ENCODE results near the gene XRCC1. TPM values are rescaled to one million over a fixed set of nuclear protein-coding genes. Genes with fewer than 3 reads are reported as not detected.

XRCC1 gene
- total RNA-seq, 1 experiment from 2014 or later: 37.4 TPM

GRCh38 chr19:43581467-43581866 is 6.1 kb upstream of the XRCC1 start:
- POLR2A ChIA-PET: no interaction called here
- H4K20me1 ChIP-seq (ENCODE audit: insufficient read depth): no peaks in the 10 kb centered on the region
- no peak overlapping the region for H3K27ac ChIP-seq (ENCODE audit: low read depth, low read length)
- H3K36me3 ChIP-seq (ENCODE audit: control insufficient read depth in 1 of 2, insufficient read depth in 2 of 2, low read length in 2 of 2): no peaks in the 10 kb centered on the region
- H3K79me2 ChIP-seq (ENCODE audit: insufficient read depth, low read length): no peaks in the 10 kb centered on the region
- no peak overlapping the region for H3K4me3 ChIP-seq (replicated peaks in 1 of 2; ENCODE audit: low read depth in 1 of 2, low read length in 2 of 2)
- intact Hi-C loops (cut with micrococcal nuclease): no loop called here
- CTCF ChIA-PET: no interaction called here
- no peak for DNase-seq (ENCODE audit: low read depth, low spot score)
- H3K9me3 ChIP-seq (ENCODE audit: control insufficient read depth in 1 of 2, insufficient read depth in 1 of 2, low read depth in 1 of 2, low read length in 2 of 2): no peaks in the 10 kb centered on the region
- BruUV-seq (replicated peaks): no TSS peak
- H2AFZ ChIP-seq (ENCODE audit: low read depth, low read length, poor library complexity, severe bottlenecking): no peak overlapping the region
- H3K27me3 ChIP-seq (ENCODE audit: insufficient read depth, low read length): no peaks in the 10 kb centered on the region
- RAD21 ChIA-PET (ENCODE audit: low non-redundant PET in 1 of 2, low total read pairs in 2 of 2, uncharacterized antibody in 2 of 2, unreplicated experiment in 2 of 2): no interaction called here
- ATAC-seq: no peak
- no peaks in the 10 kb centered on the region for H3K9me2 ChIP-seq (ENCODE audit: insufficient read depth)
- H3K4me1 ChIP-seq (ENCODE audit: control insufficient read depth in 1 of 2, insufficient read depth in 2 of 2, low read length in 2 of 2): peaks cover 0 to 5% of the 10 kb centered on the region in 2 experiments; a peak in 1 of 4 replicates
- H3K9ac ChIP-seq (ENCODE audit: low read length): no peak overlapping the region
- no peak for TF ChIP-seq ELF1 (IDR thresholded peaks at IDR 0.05; ENCODE audit: borderline replicate concordance, low read depth)
- no peak for TF ChIP-seq EZH2phosphoT487 (IDR thresholded peaks at IDR 0.05; ENCODE audit: borderline replicate concordance)
- no peak for TF ChIP-seq REST (IDR thresholded peaks at IDR 0.05; ENCODE audit: low read depth)
- TF ChIP-seq POLR2AphosphoS5 (IDR thresholded peaks at IDR 0.05; ENCODE audit: low read depth, low read length): no peak
- TF ChIP-seq, protein P1, sequence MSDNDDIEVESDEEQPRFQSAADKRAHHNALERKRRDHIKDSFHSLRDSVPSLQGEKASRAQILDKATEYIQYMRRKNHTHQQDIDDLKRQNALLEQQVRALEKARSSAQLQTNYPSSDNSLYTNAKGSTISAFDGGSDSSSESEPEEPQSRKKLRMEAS (IDR thresholded peaks at IDR 0.05): no peak
- TF ChIP-seq EZH2 (IDR thresholded peaks at IDR 0.05): no peak
- TF ChIP-seq YY1 (IDR thresholded peaks at IDR 0.05; ENCODE audit: extremely low read depth, insufficient replicate concordance, low read depth, low read length): no peak
- H3K4me2 ChIP-seq (ENCODE audit: low read length): no peak overlapping the region

Data from HCT116 (cell line).